ENCODE results near the gene IFITM1. TPM values are rescaled to one million over a fixed set of nuclear protein-coding genes. Genes with fewer than 3 reads are reported as not detected.

Gene IFITM1
- total and polyA plus RNA-seq, 4 donors: 12.6 to 113 (median 66.7) TPM

DNA sequence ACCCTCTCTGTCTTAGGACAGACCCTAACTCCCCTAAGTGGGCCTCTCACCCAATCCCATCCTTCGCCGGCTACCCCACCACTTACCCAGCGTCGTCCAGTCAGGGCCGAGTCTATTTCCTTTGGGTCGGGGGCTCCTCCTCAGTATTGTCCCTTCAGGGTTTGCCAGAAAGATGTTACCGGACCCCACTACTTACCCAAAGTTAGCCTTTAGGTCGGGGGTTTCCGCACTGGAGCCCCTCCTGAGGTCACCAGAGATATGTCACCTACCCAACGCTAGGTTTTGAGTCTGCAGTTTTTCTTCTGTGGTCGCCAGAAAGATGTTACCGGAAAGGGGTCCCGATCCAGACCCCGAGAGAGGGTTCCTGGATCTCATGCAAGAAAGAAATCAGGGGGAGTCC is 37.6 kb downstream of the IFITM1 start:
- Histone ChIP-seq H3K9ac (ENCODE audit: low read depth in 1 of 2, low read length in 2 of 2) (no peak overlapping the region), H3K27ac (ENCODE audit: low read depth in 1 of 2, low read length in 2 of 2) (no peak overlapping the region), H3K4me1 (ENCODE audit: control insufficient read depth in 4 of 4, insufficient read depth in 4 of 4, low read length in 3 of 4) (peaks cover 5 to 19% (median 11%) of the 10 kb centered on the region in 4 donors), H3K9me3 (ENCODE audit: control insufficient read depth in 4 of 4, low read length in 3 of 4) (no peaks in the 10 kb centered on the region), H3K36me3 (ENCODE audit: control insufficient read depth in 4 of 4, insufficient read depth in 3 of 4, low read depth in 1 of 4, low read length in 3 of 4) (no peaks in the 10 kb centered on the region), H3K27me3 (ENCODE audit: control insufficient read depth in 4 of 4, insufficient read depth in 4 of 4, low read length in 3 of 4) (no peaks in the 10 kb centered on the region), H3K4me3 (ENCODE audit: low read depth in 1 of 3, low read length in 3 of 3) (no peak overlapping the region)
- DNase-seq (ENCODE audit: low spot score): no peak
- 98% methylated on average over 14 of the region's 14 CpGs for WGBS
- TF ChIP-seq HNF4G (IDR thresholded peaks at IDR 0.05) (no peak), ATF3 (IDR thresholded peaks at IDR 0.05) (no peak), RAD21 (IDR thresholded peaks at IDR 0.05) (no peak), RXRA (IDR thresholded peaks at IDR 0.05) (no peak), FOXA1 (IDR thresholded peaks at IDR 0.05) (no peak), REST (IDR thresholded peaks at IDR 0.05) (no peak)

GRCh38 chr11:352456-353031 is 38.7 kb downstream of the IFITM1 start:
- peaks cover 5 to 19% (median 11%) of the 10 kb centered on the region in 4 donors for H3K4me1 ChIP-seq (ENCODE audit: control insufficient read depth in 4 of 4, insufficient read depth in 4 of 4, low read length in 3 of 4)
- H3K9ac ChIP-seq (ENCODE audit: low read depth in 1 of 2, low read length in 2 of 2): peak overlapping the region in 1 of 2 donors; percentile 90
- DNase-seq (ENCODE audit: low spot score): no peak

More at GRCh38 chr11:352456-353031, 38.7 kb downstream of the IFITM1 start:
- TF ChIP-seq SP1 (IDR thresholded peaks at IDR 0.05): no peak
- TF ChIP-seq REST (IDR thresholded peaks at IDR 0.05): no peak
- TF ChIP-seq FOXA2 (IDR thresholded peaks at IDR 0.05): no peak
- no peak for TF ChIP-seq RXRA (IDR thresholded peaks at IDR 0.05)
- no peak for TF ChIP-seq NR2F2 (IDR thresholded peaks at IDR 0.05)
- no peak for TF ChIP-seq HNF4A (conservative IDR thresholded peaks at IDR 0.05)
- TF ChIP-seq MAX (IDR thresholded peaks at IDR 0.05): no peak
- no peak for TF ChIP-seq EGR1 (IDR thresholded peaks at IDR 0.05; ENCODE audit: low read depth in 2 of 2)
- no peak for TF ChIP-seq HNF4G (IDR thresholded peaks at IDR 0.05)
- TF ChIP-seq, protein P1, sequence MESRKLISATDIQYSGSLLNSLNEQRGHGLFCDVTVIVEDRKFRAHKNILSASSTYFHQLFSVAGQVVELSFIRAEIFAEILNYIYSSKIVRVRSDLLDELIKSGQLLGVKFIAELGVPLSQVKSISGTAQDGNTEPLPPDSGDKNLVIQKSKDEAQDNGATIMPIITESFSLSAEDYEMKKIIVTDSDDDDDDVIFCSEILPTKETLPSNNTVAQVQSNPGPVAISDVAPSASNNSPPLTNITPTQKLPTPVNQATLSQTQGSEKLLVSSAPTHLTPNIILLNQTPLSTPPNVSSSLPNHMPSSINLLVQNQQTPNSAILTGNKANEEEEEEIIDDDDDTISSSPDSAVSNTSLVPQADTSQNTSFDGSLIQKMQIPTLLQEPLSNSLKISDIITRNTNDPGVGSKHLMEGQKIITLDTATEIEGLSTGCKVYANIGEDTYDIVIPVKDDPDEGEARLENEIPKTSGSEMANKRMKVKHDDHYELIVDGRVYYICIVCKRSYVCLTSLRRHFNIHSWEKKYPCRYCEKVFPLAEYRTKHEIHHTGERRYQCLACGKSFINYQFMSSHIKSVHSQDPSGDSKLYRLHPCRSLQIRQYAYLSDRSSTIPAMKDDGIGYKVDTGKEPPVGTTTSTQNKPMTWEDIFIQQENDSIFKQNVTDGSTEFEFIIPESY (IDR thresholded peaks at IDR 0.05): no peak
- no peak for TF ChIP-seq ATF3 (IDR thresholded peaks at IDR 0.05)
- no peak for TF ChIP-seq GABPA (IDR thresholded peaks at IDR 0.05 in 1 of 2, conservative IDR thresholded peaks at IDR 0.05 in 1 of 2)
- TF ChIP-seq, protein P2, sequence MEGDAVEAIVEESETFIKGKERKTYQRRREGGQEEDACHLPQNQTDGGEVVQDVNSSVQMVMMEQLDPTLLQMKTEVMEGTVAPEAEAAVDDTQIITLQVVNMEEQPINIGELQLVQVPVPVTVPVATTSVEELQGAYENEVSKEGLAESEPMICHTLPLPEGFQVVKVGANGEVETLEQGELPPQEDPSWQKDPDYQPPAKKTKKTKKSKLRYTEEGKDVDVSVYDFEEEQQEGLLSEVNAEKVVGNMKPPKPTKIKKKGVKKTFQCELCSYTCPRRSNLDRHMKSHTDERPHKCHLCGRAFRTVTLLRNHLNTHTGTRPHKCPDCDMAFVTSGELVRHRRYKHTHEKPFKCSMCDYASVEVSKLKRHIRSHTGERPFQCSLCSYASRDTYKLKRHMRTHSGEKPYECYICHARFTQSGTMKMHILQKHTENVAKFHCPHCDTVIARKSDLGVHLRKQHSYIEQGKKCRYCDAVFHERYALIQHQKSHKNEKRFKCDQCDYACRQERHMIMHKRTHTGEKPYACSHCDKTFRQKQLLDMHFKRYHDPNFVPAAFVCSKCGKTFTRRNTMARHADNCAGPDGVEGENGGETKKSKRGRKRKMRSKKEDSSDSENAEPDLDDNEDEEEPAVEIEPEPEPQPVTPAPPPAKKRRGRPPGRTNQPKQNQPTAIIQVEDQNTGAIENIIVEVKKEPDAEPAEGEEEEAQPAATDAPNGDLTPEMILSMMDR (IDR thresholded peaks at IDR 0.05; ENCODE audit: low read depth, low read length, missing input control): no peak
- no peak for TF ChIP-seq TAF1 (conservative IDR thresholded peaks at IDR 0.05)
- TF ChIP-seq JUND (IDR thresholded peaks at IDR 0.05): no peak
- no peak for TF ChIP-seq YY1 (IDR thresholded peaks at IDR 0.05)
- no peak for TF ChIP-seq FOXA1 (IDR thresholded peaks at IDR 0.05)
- TF ChIP-seq RAD21 (IDR thresholded peaks at IDR 0.05): no peak
- Histone ChIP-seq H3K27ac (ENCODE audit: low read depth in 1 of 2, low read length in 2 of 2) (peak overlapping the region; percentile 92 to 100), H3K9me3 (ENCODE audit: control insufficient read depth in 4 of 4, low read length in 3 of 4) (no peaks in the 10 kb centered on the region), H3K4me3 (ENCODE audit: low read depth in 1 of 3, low read length in 3 of 3) (no peak overlapping the region), H3K36me3 (ENCODE audit: control insufficient read depth in 4 of 4, insufficient read depth in 3 of 4, low read depth in 1 of 4, low read length in 3 of 4) (no peaks in the 10 kb centered on the region), H3K27me3 (ENCODE audit: control insufficient read depth in 4 of 4, insufficient read depth in 4 of 4, low read length in 3 of 4) (no peaks in the 10 kb centered on the region)
- 93% methylated on average over 12 of the region's 12 CpGs for WGBS
